Lung (tissue), 12 donors: Measurements from ENCODE around the gene ADGRA1. TPM values are rescaled to one million over a fixed set of nuclear protein-coding genes. Genes with fewer than 3 reads are reported as not detected.
"Not testable (repeated sequence)": the region's sequence is repeated elsewhere in the genome, so short reads cannot be mapped to it uniquely, and the experiment has no call there.

Experiments used
- ATAC-seq: fragments of 200-7000 bp; cut with Tn5 transposase; one replicate; pipeline ENCODE4 v1.9.1; 2020; ENCODE audit warnings: moderate number of reproducible peaks; ENCODE audit not compliant: insufficient read depth, low FRiP score
- DNase-seq, 3 donors: peaks; one replicate each; pipeline ENCODE4 v3.0.0-alpha.2; 2013 to 2017
- H3K27ac ChIP-seq, 2 donors: one replicate each; pipeline ENCODE4 v1.5.1; 2013; ENCODE audit warnings: mild to moderate bottlenecking in 2 of 2, moderate library complexity in 2 of 2, control low read depth in 1 of 2, inconsistent platforms in 1 of 2, low read depth in 1 of 2, low read length in 1 of 2
- H3K27me3 ChIP-seq, 3 donors: one replicate each; pipeline ENCODE4 v1.5.1; 2013; ENCODE audit warnings: low read length in 2 of 3; ENCODE audit not compliant: control insufficient read depth in 3 of 3, insufficient read depth in 3 of 3
- H3K36me3 ChIP-seq, 4 donors: one replicate each; pipeline ENCODE4 v1.5.1; 2013; ENCODE audit warnings: low read length in 4 of 4, mild to moderate bottlenecking in 1 of 4, moderate library complexity in 1 of 4; ENCODE audit not compliant: control insufficient read depth in 4 of 4, insufficient read depth in 4 of 4
- H3K4me1 ChIP-seq, 5 donors: one replicate each; pipeline ENCODE4 v1.5.1; 2013; ENCODE audit warnings: low read length in 5 of 5, mild to moderate bottlenecking in 2 of 5, moderate library complexity in 1 of 5; ENCODE audit not compliant: control insufficient read depth in 5 of 5, insufficient read depth in 5 of 5
- H3K4me3 ChIP-seq: one replicate; pipeline ENCODE4 v1.5.1; 2013; ENCODE audit warnings: mild to moderate bottlenecking, control low read depth, moderate library complexity
- H3K9ac ChIP-seq, 2 donors: one replicate each; pipeline ENCODE4 v1.5.1; 2013; ENCODE audit warnings: low read length in 2 of 2, control low read depth in 1 of 2; ENCODE audit not compliant: insufficient read depth in 1 of 2
- H3K9me3 ChIP-seq, 4 donors: one replicate each; pipeline ENCODE4 v1.5.1; 2013; ENCODE audit warnings: low read length in 3 of 4, mild to moderate bottlenecking in 1 of 4, moderate library complexity in 1 of 4; ENCODE audit not compliant: control insufficient read depth in 4 of 4, insufficient read depth in 3 of 4
- CTCF ChIP-seq: IDR thresholded peaks from 2 replicates; pipeline ENCODE4 v1.5.1; 2012; ENCODE audit warnings: mild to moderate bottlenecking; ENCODE audit errors: control extremely low read depth, extremely low read depth
- WGBS, 2 donors: extraction: QIAGEN DNeasy Blood & Tissue Kit; methylation state at CpG; one replicate each; pipeline ENCODE4 v1.1.7; 2013; 5-methylcytosine and 5-hydroxymethylcytosine counted together
- polyA plus RNA-seq, 2 donors: library from polyadenylated mRNA; stranded (reverse); fragments of 200-250 nt; gene quantifications; one replicate each; pipeline ENCODE4 v1.2.1, GENCODE V29; 2013
- total RNA-seq, 2 donors: library from RNA; depleted of rRNA in 1 of 2; stranded (reverse); fragments of >200 nt in 1 of 2; gene quantifications; one replicate each; pipeline ENCODE4 v1.2.1, GENCODE V29; 2014 to 2021
- donor health status: control.
- donor health status: control.
- donor health status: Bipolar disorder and iron deficiency.
- donor health status: healthy.
- donor health status: DM: yes; HTN: yes; CAD: no.

The ADGRA1 gene
- total and polyA plus RNA-seq, 4 donors: 0.05 to 1.3 (median 0.20) TPM

GRCh38 chr10:133150226-133150625 lies 62.5 kb downstream of the ADGRA1 start:
- ATAC-seq (no peak), DNase-seq (no peak)
- Histone ChIP-seq H3K36me3 (no peaks in the 10 kb centered on the region), H3K4me3 (no peak overlapping the region), H3K9me3 (no peaks in the 10 kb centered on the region), H3K27ac (no peak overlapping the region), H3K27me3 (peaks cover 0 to 13% (median 3%) of the 10 kb centered on the region in 3 donors), H3K9ac (no peak overlapping the region), H3K4me1 (no peaks in the 10 kb centered on the region)
- WGBS, 2 donors: 95 to 97% methylated on average over 8 of the region's 8 CpGs
- TF ChIP-seq CTCF: no peak

GRCh38 chr10:133150656-133151055 lies 62.9 kb downstream of the ADGRA1 start:
- ATAC-seq: no peak
- Histone ChIP-seq H3K9me3 (no peaks in the 10 kb centered on the region), H3K27ac (no peak overlapping the region), H3K27me3 (peaks cover 0 to 13% (median 3%) of the 10 kb centered on the region in 3 donors), H3K36me3 (no peaks in the 10 kb centered on the region), H3K9ac (no peak overlapping the region), H3K4me1 (no peaks in the 10 kb centered on the region), H3K4me3 (no peak overlapping the region)
- no peak for TF ChIP-seq CTCF
- DNase-seq: no peak
- WGBS, 2 donors: 93 to 96% methylated on average over 12 of the region's 12 CpGs

GRCh38 chr10:133151071-133151470 lies 63.3 kb downstream of the ADGRA1 start:
- H3K36me3 ChIP-seq, H3K9me3 ChIP-seq, DNase-seq, H3K4me1 ChIP-seq, H3K4me3 ChIP-seq, H3K9ac ChIP-seq, ATAC-seq, H3K27ac ChIP-seq: not testable (repeated sequence)
- peaks cover 0 to 13% (median 3%) of the 10 kb centered on the region in 3 donors for H3K27me3 ChIP-seq
- 81 to 90% methylated on average over 3 of the region's 3 CpGs for WGBS, 2 donors

- DNase-seq: peak in 1 of 3 donors; percentile 8
- WGBS, 2 donors: 34 to 58% methylated on average over 9 of the region's 9 CpGs
These were observed 63.8 kb downstream of the ADGRA1 start for GRCh38 chr10:133151543-133151972.

More at GRCh38 chr10:133151543-133151972, 63.8 kb downstream of the ADGRA1 start:
- no peak for TF ChIP-seq CTCF
- Histone ChIP-seq H3K9ac (no peak overlapping the region), H3K27ac (no peak overlapping the region), H3K36me3 (no peaks in the 10 kb centered on the region), H3K4me3 (no peak overlapping the region), H3K27me3 (peaks cover 0 to 13% (median 3%) of the 10 kb centered on the region in 3 donors), H3K9me3 (no peaks in the 10 kb centered on the region), H3K4me1 (no peaks in the 10 kb centered on the region)
- ATAC-seq: no peak
